GM21576 (cell line): ENCODE results near the gene PEAK3.

Source experiments
- ATAC-seq: cut with Tn5 transposase; IDR thresholded peaks from one replicate; pipeline ENCODE4 v1.9.1; 2021; ENCODE audit warnings: mild to moderate bottlenecking, moderate library complexity; ENCODE audit not compliant: unreplicated experiment

PEAK3 gene

GRCh38 chr19:2271234-2272103, 10.5 kb downstream of the PEAK3 start:
- ATAC-seq, result no peak

GRCh38 chr19:2270423-2271233, 11.3 kb downstream of the PEAK3 start:
- no peak for ATAC-seq

- no peak for ATAC-seq
Observed at GRCh38 chr19:2270157-2270422, 11.9 kb downstream of the PEAK3 start.

- ATAC-seq, result peak; percentile 45
Observed at GRCh38 chr19:2269244-2270156, 12.5 kb downstream of the PEAK3 start.

- ATAC-seq, result no peak
Observed at GRCh38 chr19:2268861-2269243, 13.1 kb downstream of the PEAK3 start.

- no peak for ATAC-seq
Observed at GRCh38 chr19:2268480-2268830, 13.5 kb downstream of the PEAK3 start.

GRCh38 chr19:2266183-2266993, 15.6 kb downstream of the PEAK3 start:
- ATAC-seq, result no peak

GRCh38 chr19:2261438-2262172, 20.4 kb downstream of the PEAK3 start:
- ATAC-seq, result no peak

- ATAC-seq, result no peak
Observed at GRCh38 chr19:2260341-2260805, 21.6 kb downstream of the PEAK3 start.

GRCh38 chr19:2259336-2259735, 22.6 kb downstream of the PEAK3 start:
- ATAC-seq, result no peak

- no peak for ATAC-seq
Observed at GRCh38 chr19:2255982-2256685, 25.8 kb downstream of the PEAK3 start, which contains the start of gene JSRP1. Gene JSRP1, minus strand, starts transcription at chr19:2256417. Its CDS starts 1,103 bp downstream, at chr19:2255314.

GRCh38 chr19:2255112-2255845, 26.7 kb downstream of the PEAK3 start:
- no peak for ATAC-seq

GRCh38 chr19:2254064-2254872, 27.7 kb downstream of the PEAK3 start:
- ATAC-seq, result no peak

GRCh38 chr19:2253106-2254063, 28.6 kb downstream of the PEAK3 start:
- no peak for ATAC-seq

GRCh38 chr19:2252797-2253105, 29.2 kb downstream of the PEAK3 start:
- no peak for ATAC-seq

GRCh38 chr19:2252055-2252796, 29.7 kb downstream of the PEAK3 start:
- no peak for ATAC-seq
